Peyer's patch (tissue), 4 donors: Measurements from ENCODE around the gene UTS2B. TPM values are rescaled to one million over a fixed set of nuclear protein-coding genes. Genes with fewer than 3 reads are reported as not detected.

Experiments used
- DNase-seq, 3 donors: peaks; one replicate each; pipeline ENCODE4 v3.0.0-alpha.2; 2017 to 2019
- H3K27ac ChIP-seq, 4 donors: fragments of 200-600 bp; sonication (generic); one replicate each; pipeline ENCODE4 v1.5.1; 2016 to 2019
- H3K27me3 ChIP-seq, 2 donors: fragments of 200-600 bp; sonication (generic); one replicate each; pipeline ENCODE4 v1.5.1; 2019
- H3K36me3 ChIP-seq, 3 donors: fragments of 200-600 bp; sonication (generic); one replicate each; pipeline ENCODE4 v1.5.1; 2016 to 2019
- H3K4me1 ChIP-seq, 4 donors: fragments of 200-600 bp; sonication (generic); one replicate each; pipeline ENCODE4 v1.5.1; 2016 to 2019
- H3K4me3 ChIP-seq, 4 donors: fragments of 200-600 bp; sonication (generic); 1 replicate in 3 of 4; 2 replicates in 1 of 4; pipeline ENCODE4 v1.5.1; 2016 to 2019; ENCODE audit warnings: mild to moderate bottlenecking in 1 of 4
- H3K9me3 ChIP-seq, 4 donors: fragments of 200-600 bp; sonication (generic); one replicate each; pipeline ENCODE4 v1.5.1; 2016 to 2019; ENCODE audit warnings: mild to moderate bottlenecking in 1 of 4
- CTCF ChIP-seq, 6 experiments: fragments of 450-650 bp in 4 of 6; fragments of 200-600 bp in 2 of 6; sonication (generic) in 1 of 6; IDR thresholded peaks; one replicate each; pipeline ENCODE4 v1.5.1; 2017 to 2019; ENCODE audit warnings: antibody characterized with exemption in 6 of 6, mild to moderate bottlenecking in 3 of 6, moderate library complexity in 1 of 6
- POLR2A ChIP-seq, 2 donors: fragments of 450-650 bp; IDR thresholded peaks; one replicate each; pipeline ENCODE4 v1.5.1; 2017; ENCODE audit warnings: antibody characterized with exemption in 2 of 2, mild to moderate bottlenecking in 2 of 2, moderate library complexity in 2 of 2
- total RNA-seq, 4 donors: library from RNA; depleted of rRNA; stranded (reverse); fragments of >200 nt; gene quantifications; one replicate each; pipeline ENCODE4 v1.1.0, GENCODE V29; 2016

The UTS2B gene
- total RNA-seq, 4 donors from 2014 or later: 1.9 to 6.6 TPM; not detected in 2

- H3K27ac ChIP-seq: no peak overlapping the region
- H3K4me3 ChIP-seq: no peak overlapping the region
- no peaks in the 10 kb centered on the region for H3K36me3 ChIP-seq
- TF ChIP-seq CTCF (IDR thresholded peaks at IDR 0.05) (no peak), POLR2A (IDR thresholded peaks at IDR 0.05) (no peak)
- DNase-seq: no peak
- no peaks in the 10 kb centered on the region for H3K4me1 ChIP-seq
- H3K9me3 ChIP-seq: no peaks in the 10 kb centered on the region
- no peaks in the 10 kb centered on the region for H3K27me3 ChIP-seq
These were observed 23.0 kb downstream of the UTS2B start for GRCh38 chr3:191307341-191307740.

- Histone ChIP-seq H3K4me1 (no peaks in the 10 kb centered on the region), H3K27me3 (no peaks in the 10 kb centered on the region), H3K4me3 (no peak overlapping the region), H3K9me3 (no peaks in the 10 kb centered on the region), H3K36me3 (no peaks in the 10 kb centered on the region), H3K27ac (no peak overlapping the region)
- DNase-seq: no peak
- TF ChIP-seq POLR2A (IDR thresholded peaks at IDR 0.05): no peak
- TF ChIP-seq CTCF (IDR thresholded peaks at IDR 0.05): no peak
These were observed 23.9 kb downstream of the UTS2B start for GRCh38 chr3:191306428-191306827.

GRCh38 chr3:191303596-191303995 lies 26.7 kb downstream of the UTS2B start:
- Histone ChIP-seq H3K4me1 (peaks cover 0 to 15% (median 0%) of the 10 kb centered on the region in 4 donors), H3K36me3 (no peaks in the 10 kb centered on the region), H3K27me3 (no peaks in the 10 kb centered on the region), H3K9me3 (no peaks in the 10 kb centered on the region), H3K4me3 (no peak overlapping the region), H3K27ac (no peak overlapping the region)
- TF ChIP-seq POLR2A (IDR thresholded peaks at IDR 0.05): no peak
- DNase-seq: no peak

GRCh38 chr3:191302451-191302850 lies 27.9 kb downstream of the UTS2B start:
- H3K4me1 ChIP-seq: peaks cover 0 to 15% (median 0%) of the 10 kb centered on the region in 4 donors
- no peaks in the 10 kb centered on the region for H3K36me3 ChIP-seq
- no peak overlapping the region for H3K27ac ChIP-seq
- H3K9me3 ChIP-seq: no peaks in the 10 kb centered on the region
- no peaks in the 10 kb centered on the region for H3K27me3 ChIP-seq
- TF ChIP-seq CTCF (IDR thresholded peaks at IDR 0.05) (no peak), POLR2A (IDR thresholded peaks at IDR 0.05) (no peak)
- no peak overlapping the region for H3K4me3 ChIP-seq
- no peak for DNase-seq

- H3K36me3 ChIP-seq: no peaks in the 10 kb centered on the region
- H3K4me1 ChIP-seq: peaks cover 0 to 15% (median under 1%) of the 10 kb centered on the region in 4 donors
- DNase-seq: no peak
- no peak overlapping the region for H3K27ac ChIP-seq
- TF ChIP-seq CTCF (IDR thresholded peaks at IDR 0.05) (no peak), POLR2A (IDR thresholded peaks at IDR 0.05) (no peak)
- H3K27me3 ChIP-seq: no peaks in the 10 kb centered on the region
- H3K4me3 ChIP-seq: no peak overlapping the region
- H3K9me3 ChIP-seq: no peaks in the 10 kb centered on the region
These were observed 28.4 kb downstream of the UTS2B start for GRCh38 chr3:191301782-191302411.

- no peaks in the 10 kb centered on the region for H3K9me3 ChIP-seq
- no peaks in the 10 kb centered on the region for H3K36me3 ChIP-seq
- H3K27ac ChIP-seq: peak overlapping the region in 1 of 4 donors; percentile 69
- no peak for DNase-seq
- H3K4me1 ChIP-seq: peaks cover 0 to 15% (median 4%) of the 10 kb centered on the region in 4 donors
- H3K4me3 ChIP-seq: no peak overlapping the region
- TF ChIP-seq CTCF (IDR thresholded peaks at IDR 0.05) (no peak), POLR2A (IDR thresholded peaks at IDR 0.05) (no peak)
- no peaks in the 10 kb centered on the region for H3K27me3 ChIP-seq
These were observed 29.3 kb downstream of the UTS2B start for GRCh38 chr3:191301017-191301416.
